GM12874 (cell line): Measurements from ENCODE around the gene PMS1.

Experiments
- TF ChIP-seq, protein P1 (sequence below): IDR thresholded peaks from 2 replicates; pipeline ENCODE4 v1.5.1; 2011; ENCODE audit warnings: low read depth, mild to moderate bottlenecking, control low read depth, low read length, moderate library complexity; ENCODE audit not compliant: insufficient read depth

PMS1 gene

DNA sequence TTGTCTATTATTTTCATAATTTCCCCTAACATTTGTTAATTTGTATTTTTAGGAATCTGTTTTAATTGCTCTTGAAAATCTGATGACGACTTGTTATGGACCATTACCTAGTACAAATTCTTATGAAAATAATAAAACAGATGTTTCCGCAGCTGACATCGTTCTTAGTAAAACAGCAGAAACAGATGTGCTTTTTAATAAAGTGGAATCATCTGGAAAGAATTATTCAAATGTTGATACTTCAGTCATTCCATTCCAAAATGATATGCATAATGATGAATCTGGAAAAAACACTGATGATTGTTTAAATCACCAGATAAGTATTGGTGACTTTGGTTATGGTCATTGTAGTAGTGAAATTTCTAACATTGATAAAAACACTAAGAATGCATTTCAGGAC, 69.9 kb downstream of the PMS1 start:
- TF ChIP-seq, protein P1, sequence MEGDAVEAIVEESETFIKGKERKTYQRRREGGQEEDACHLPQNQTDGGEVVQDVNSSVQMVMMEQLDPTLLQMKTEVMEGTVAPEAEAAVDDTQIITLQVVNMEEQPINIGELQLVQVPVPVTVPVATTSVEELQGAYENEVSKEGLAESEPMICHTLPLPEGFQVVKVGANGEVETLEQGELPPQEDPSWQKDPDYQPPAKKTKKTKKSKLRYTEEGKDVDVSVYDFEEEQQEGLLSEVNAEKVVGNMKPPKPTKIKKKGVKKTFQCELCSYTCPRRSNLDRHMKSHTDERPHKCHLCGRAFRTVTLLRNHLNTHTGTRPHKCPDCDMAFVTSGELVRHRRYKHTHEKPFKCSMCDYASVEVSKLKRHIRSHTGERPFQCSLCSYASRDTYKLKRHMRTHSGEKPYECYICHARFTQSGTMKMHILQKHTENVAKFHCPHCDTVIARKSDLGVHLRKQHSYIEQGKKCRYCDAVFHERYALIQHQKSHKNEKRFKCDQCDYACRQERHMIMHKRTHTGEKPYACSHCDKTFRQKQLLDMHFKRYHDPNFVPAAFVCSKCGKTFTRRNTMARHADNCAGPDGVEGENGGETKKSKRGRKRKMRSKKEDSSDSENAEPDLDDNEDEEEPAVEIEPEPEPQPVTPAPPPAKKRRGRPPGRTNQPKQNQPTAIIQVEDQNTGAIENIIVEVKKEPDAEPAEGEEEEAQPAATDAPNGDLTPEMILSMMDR: no peak

DNA sequence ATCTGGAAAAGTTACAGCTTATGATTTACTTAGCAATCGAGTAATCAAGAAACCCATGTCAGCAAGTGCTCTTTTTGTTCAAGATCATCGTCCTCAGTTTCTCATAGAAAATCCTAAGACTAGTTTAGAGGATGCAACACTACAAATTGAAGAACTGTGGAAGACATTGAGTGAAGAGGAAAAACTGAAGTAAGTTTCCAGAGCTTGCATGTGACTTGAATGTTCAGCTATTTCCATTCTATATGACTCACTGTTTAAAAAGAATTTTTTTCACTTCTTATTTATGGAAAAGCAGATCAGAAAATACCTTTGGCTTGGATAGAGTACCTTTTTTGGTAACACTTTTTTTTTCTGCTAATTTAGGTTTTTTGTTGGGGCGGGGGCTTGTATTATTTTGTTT, 70.7 kb downstream of the PMS1 start:
- TF ChIP-seq, protein P1: no peak

DNA sequence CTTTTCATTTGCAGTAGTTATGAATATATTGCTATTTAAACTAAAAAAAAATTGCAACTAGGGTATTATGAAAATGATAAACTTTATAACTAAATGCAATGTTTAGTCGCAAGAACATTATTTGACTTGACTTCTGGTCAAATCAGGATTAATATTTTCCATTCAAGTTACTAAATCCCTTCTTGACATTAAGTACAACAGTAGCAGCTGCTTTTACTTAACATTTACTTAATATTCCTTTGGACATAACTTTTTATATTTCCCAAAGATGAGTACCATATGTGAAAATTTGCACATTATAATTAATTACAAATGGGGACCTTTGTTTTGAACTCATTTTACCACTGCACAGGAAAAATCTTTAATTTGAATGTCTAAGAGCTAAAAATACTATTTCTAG, 74.0 kb downstream of the PMS1 start:
- TF ChIP-seq, protein P1: no peak

DNA sequence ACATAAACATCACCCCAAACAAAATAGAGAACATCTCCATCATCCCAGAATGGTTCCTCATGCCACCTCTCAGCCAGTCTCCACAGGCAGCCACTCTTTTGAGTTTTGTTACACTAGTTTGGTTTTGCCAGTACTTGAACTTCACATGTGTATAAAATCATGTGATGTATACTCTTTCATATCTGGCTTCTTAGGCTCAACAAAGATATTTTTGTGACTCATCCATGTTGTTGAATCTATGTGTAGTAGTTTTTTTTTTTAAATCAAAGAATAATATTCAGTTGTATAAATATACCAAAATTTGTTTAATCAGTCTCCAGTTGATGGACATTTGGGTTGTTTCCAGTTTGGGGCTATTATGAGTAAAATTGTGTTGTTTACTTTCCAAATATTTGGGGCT, 75.9 kb downstream of the PMS1 start:
- TF ChIP-seq, protein P1: no peak

DNA sequence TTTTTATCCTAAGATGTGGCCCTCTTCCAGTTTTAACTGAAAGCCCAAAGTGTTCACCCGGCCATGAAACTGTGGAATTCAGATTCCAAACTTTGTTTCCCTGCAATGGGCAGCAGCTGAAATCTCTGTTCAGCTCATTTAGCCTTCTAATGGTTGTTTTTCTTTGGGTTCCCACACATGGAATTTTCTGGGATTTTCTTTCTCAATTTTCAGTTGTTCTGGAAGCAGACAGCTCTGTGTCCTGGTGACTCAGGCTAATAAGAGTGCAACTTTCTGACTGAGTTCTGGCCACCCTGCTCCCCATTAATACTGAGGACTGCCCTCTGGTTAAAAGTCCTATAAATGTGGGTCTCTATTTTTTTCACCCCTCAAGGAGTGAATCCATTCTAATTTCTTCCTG, 78.5 kb downstream of the PMS1 start:
- TF ChIP-seq, protein P1: no peak

DNA sequence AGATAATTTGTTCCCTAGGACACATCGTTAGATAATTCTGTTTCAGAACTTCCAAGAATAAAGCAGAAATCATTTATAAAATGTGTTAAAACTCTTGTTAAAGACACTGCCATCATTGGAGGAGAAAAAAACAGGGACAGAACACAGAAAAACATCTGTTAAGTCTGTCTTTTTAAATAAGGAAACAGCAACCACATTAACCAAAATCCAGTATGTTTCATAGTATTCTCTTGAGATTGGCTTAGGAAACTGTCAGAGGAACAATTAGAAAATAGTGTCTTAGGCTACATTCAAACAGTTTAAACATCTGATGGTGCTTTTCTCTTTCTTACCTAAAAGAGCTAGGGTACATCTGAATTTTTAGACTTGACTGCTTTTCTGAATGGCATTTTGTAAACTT, 81.6 kb downstream of the PMS1 start:
- TF ChIP-seq, protein P1: no peak

DNA sequence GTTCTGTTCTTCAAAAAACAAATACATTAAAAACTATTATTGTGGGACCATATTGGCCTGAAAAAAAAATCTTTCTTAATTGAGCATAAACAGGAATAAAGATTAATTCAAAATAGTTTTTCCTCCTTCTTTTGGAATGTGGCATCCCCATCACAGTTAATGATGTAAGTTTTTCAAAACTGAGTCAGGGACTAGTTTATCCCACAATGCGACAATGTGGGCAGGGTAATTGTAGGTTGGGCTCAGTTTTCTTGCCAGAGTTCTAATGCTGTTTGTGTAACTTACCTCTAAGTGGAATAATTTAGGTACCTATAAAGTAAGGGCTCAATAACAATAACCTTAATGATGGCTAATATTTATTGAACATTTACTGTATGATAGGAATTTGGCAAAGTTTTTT, 82.0 kb downstream of the PMS1 start:
- TF ChIP-seq, protein P1: no peak

DNA sequence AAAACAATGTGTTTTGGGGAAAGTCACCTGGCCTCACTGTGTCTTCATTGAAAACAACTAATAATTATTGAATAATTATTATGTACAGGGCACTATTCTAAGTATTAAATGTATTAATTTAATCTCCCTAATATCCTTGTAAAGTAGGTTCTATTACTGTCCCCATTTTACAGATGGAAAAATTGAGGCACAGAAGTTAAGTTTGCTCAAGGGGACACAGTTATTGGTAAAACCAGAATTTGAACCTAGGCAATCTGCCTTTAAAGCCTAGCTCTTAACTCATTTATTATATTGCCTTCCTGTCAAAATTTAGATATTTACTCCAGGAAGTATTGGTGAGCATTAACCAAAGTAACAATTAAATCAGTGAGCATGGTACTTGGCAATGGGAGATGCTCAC, 84.6 kb downstream of the PMS1 start:
- TF ChIP-seq, protein P1: no peak
